Right ventricle myocardium inferior (tissue), 1 donor: ENCODE data around the gene CUBN. TPM values are rescaled to one million over a fixed set of nuclear protein-coding genes. Genes with fewer than 3 reads are reported as not detected.
"Not testable (repeated sequence)": the region's sequence is repeated elsewhere in the genome, so short reads cannot be mapped to it uniquely, and the experiment has no call there.

Experiments
- ATAC-seq: fragments of 200-7000 bp; cut with Tn5 transposase; one replicate; pipeline ENCODE4 v1.9.1; 2020; ENCODE audit warnings: mild to moderate bottlenecking, moderate library complexity
- DNase-seq: peaks from one replicate; pipeline ENCODE4 v3.0.0; 2021; ENCODE audit errors: missing footprints
- intact Hi-C: fragments of 100-400 bp; cut with DNase I; formaldehyde crosslinking; loops from one replicate; pipeline ENCODE4 v1.11.0; 2022
- total RNA-seq: library from RNA; stranded (reverse); fragmentation: NEBNext Ultra II Directional; extraction: Animal tissue kit (Norgen Biotek cat#: 25700); gene quantifications from one replicate; pipeline ENCODE4 v1.2.1, GENCODE V29; 2021
- donor health status: DM: no; HTN: yes; CAD: no; lungs with severe emphysema.

The CUBN gene
- total RNA-seq, 1 donor from 2014 or later = 0.92 TPM

DNA sequence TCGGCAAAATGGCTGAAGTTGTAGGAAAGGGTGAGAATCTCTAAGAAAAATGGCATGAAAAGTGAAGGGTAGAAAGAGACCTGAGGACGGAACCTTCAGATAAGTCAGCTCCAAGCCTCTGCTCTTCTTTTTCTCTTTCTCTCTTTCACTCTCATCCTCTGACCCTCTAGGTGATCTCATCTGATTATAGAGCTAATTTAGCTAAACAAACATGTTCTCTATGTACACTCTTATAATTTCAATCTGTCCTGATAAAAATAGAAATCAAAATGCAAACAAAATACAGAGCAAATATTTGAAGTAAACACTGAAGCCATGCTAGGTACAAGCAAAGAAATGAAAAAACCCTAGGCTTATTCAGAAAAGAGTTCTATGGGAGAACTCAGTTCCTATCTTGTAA lies 14.4 kb upstream of the CUBN start:
- no peak for DNase-seq
- no peak for ATAC-seq
- intact Hi-C loops = no loop called here

DNA sequence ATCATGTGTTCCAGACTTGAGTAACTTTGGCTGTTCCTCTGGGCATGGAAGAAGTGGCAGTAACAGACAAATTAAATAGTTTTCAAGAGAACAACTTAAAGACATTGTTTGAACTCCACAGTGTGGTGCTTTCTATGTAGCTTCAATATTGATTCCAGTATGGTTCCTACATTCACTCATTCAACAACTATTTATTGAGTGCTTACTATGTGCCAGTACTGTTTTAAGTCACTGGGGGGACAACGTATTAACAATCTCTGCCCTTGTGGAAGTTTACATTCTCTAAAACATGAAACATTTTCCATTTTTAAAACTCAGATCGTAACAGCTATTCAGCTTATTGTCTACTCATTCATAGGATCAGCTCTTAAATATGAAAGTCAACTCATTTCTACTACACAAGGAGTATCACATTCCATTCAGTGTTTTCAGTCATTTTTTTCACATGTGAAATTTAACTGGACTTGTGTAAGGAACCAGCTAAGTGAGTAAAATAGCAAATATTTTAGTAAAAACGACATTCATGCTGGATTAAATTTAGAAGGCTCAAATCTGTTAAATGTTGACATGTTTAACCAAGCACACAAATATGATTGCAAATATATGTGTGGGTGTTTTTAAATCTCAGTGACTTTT lies 13.6 kb upstream of the CUBN start:
- DNase-seq = no peak
- intact Hi-C loops = no loop called here
- ATAC-seq = no peak

DNA sequence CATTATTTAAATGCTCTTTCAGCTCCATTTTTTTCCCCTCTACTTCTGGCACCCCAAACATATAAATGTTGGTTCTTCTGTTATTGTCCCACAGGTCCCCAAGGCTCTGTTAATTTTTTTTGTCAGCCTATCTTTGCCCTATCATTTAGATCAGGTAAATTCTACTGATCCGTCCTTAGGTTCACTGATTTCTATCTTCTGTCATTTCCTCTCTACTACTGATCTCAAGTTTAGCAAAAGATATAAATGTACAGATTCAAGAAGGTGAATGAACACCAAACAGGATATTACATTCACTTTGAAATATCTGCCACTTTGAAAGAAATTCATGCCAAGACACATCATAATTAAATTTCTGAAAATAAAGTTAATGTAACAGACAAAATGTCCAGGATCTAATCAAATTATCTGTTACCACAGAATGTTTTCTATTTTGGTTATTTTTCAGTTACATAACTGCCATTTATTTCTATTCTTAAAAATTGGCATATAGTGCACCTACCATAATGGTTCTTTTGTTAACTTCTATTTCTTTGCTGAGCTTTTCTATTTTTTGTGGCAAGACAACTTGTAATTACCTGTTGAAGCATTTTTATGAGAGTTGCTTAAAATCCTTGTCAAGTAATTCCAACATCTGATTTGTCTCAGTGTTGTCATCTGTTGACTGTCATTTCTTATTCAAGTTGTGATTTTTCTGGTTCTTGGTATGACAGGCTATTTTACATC lies 12.1 kb upstream of the CUBN start:
- intact Hi-C loops = no loop called here
- ATAC-seq = no peak
- DNase-seq = no peak

DNA sequence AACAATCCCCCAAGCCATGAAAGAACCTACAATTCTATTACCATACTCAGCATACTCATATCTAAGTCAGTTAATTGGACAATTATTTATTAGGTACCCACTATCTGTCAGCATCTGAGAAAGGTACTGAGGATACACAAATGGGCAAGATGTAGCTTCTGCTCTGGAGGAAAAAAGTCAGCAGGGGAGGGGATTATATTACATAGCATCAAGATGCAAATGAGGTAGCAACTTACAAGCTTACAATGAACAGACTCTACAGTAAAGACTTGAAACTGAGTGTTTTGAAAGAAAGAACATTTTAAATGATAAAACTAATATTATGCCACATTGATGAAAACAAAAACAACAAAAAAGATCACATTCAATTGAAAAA lies 10.8 kb upstream of the CUBN start:
- no peak for DNase-seq
- intact Hi-C loops = no loop called here
- no peak for ATAC-seq

DNA sequence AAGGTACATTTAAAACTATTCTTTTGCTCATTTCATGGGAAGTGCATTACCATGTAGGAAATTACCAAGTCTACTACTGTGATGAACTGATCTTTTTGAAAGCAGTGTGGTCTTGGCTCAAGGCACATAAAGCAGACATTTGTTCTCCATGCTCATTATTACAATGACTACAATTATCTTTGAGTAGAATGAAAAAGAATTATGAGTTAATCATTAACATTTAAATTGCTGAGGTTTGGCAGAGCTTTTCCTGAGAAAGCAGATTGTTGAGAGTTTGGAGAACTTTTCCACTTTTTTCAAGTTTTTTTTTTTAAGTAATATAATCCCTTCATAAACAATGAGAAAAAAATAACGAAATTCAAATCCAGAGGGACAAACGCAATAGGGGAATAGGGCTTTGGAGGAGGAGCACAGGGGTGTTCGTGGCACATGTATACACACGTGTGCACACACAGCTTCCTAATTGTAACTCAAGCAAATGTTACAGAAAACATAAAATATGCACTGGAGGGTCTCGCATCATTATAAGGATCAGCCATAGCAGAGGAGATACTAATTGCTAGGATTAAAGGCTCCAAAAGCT lies 8.9 kb upstream of the CUBN start:
- intact Hi-C loops = no loop called here
- ATAC-seq (no peak), DNase-seq (no peak)

DNA sequence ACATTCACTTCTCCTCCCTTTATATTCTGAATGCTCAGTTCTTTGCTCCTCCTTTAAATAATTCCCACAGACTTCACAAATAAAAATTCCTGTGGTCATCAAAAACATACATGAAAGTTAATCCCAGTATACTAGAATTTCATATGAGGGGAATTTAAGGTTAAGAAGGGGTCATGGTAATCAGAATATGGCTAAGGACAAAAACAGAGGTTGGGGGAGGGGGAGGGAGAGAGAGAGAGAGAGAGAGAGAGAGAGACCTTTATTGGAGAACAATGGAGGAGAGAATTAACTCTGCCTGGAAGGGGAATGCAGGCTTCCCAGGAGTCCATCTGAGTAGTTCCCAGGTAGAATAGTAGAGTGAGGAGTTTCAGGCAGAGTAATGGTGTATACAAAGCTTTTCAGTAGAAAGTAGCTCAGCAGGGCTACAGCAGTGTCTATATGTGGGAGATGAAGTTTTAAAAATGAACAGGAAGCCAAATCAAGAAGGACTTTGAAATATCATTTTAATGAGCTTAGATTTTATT lies 5.2 kb upstream of the CUBN start:
- DNase-seq = no peak
- intact Hi-C loops = no loop called here
- ATAC-seq = no peak

DNA sequence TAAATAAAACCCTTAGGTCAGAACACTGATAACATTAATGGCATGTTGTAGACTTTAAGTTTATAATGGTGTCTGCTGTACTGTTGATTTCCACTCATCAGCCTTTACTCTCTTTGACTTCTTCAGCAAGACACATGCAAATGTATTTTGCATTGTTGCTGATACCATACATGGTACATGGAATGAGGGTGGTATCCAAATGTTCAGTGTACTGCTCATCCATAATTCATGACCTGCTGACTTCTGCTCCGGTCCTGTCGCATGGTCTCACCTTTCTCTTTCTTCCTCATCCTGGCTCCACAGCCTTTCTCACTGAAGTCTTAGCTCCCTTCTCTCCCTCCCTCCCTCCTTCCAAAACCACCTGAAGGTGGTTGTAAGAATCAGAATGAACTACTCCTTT lies 4.7 kb upstream of the CUBN start:
- DNase-seq (no peak), ATAC-seq (no peak)
- intact Hi-C loops = no loop called here

DNA sequence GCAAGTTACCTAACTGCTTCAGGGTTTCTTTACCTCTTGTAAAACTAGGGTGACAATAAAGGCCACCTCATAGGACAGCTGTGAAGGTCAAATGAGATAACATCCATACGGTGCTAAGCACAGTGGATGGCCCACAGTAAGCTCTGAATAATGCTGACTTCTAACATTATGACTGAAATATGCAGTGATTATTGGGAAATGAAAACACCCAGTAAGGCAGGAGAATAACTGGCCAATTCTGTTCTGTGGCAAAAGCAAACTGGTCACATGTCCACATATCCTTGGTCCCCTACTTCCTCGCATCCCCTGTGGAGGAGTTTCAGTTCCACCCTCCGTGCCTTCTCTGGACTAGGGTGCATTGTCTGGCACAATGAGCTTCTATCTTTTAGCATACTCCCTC lies 1.4 kb downstream of the CUBN start:
- no peak for DNase-seq
- intact Hi-C loops = no loop called here
- peak; percentile 31 for ATAC-seq

DNA sequence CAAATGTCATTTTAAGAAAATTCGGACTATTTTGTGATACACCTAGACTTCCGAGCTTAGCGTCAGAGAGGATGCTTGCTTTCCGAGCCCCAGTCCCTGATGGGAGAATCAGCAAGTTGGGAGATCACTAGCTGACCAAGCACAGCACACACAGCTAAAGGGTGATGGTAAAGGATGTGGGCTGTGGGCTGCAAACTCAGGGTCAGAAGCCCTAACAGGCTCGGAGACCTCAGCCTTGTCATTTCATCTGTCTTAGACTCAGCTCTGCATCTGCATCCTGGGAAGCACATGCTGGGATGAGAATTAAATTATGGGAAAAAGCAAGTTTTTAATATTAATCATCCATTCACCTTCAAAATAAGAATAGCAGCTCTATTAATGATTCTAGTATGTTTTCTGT lies 3.3 kb downstream of the CUBN start:
- no peak for DNase-seq
- intact Hi-C loops = no loop called here
- no peak for ATAC-seq

DNA sequence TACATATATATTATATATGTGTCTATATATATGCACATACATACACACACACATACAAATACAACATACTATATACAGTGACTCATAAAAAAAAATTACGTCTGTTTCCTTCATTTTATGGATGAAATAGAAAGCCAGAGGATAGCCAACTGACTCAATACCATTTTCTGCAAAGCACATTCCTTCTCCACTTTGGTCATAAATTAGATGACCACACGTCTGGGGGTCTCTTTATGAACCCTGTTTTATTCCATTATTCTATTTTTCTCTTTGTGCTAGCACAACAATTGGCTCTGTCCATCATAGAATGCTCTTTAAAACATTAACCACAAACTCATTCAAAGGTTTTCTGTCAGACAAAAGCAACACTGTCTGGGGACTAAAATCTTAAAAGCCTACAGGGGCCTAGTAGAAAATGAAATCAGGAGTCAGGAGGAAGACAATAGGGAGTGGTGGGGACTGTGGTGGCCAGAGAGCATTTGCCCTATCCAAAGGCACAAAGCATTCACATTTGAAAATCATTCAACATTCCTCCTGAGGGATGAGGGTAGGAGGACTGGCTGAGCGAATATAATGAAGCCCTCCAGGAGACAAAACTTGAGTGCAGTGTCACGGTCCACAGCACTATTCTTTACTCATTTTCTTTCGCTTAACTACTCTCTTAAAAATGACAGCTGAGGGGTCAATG lies 4.3 kb downstream of the CUBN start:
- intact Hi-C loops = no loop called here
- DNase-seq (no peak), ATAC-seq (no peak)

DNA sequence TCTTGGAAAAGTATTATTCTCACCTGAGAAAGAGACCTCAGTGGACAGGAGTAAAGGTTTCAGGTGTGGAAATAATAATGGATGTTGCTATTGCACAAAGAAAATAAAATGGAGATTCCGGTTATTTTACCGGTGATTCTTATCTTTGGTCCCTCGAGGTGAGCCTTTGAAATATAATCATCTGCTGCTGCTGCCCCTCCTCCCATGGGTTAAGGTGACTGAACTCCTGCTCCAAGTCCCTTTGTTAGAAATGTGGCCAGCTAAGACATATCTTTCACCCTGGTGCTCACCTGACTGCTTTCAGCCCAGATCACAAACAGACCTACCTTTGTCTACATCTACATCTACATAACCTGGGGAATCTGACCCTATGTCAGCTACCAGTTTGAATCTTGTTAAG lies 5.7 kb downstream of the CUBN start:
- DNase-seq (no peak), ATAC-seq (no peak)
- intact Hi-C loops = no loop called here

DNA sequence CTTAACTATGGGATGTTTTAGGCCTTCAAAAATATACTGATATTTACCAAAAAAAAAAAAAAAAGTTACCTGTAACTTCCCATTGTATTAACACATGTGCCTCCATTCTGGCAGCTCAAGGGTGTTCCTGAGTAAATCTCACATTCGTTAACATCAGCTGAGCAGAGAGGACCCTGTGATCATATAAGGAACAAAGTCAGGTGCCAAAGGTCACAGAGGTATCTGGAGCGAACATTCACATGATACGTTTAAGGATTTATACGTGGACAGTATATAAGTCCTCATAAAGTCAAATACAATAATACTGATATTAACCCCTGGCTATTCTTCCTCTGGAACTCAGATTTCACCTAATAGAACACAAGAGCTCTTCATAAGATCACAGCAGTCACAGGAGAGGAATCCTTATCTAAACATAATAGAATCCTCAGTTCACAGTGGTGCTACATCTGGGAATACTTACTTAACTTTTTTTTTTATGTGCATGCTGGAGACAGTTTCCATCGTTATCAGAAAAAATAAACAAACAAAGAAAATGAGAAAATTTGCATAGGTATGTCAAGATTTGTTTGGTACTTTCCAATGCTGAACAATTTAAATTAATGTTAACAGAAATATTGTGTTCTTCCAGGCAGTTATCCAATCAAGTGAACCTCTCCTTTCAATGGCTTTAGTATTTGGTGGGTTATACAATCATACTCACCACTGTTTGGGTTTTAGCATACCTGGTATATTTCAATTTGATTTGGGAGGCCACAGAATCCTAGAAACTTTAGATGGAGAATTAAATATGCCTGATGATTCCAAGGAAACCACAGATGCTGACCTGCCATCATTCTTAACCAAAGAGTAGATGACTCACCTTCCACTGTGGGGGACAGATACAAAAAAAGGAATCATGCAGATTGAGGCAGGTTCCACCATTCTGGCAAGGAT lies 6.6 kb downstream of the CUBN start:
- intact Hi-C loops = no loop called here
- DNase-seq (no peak), ATAC-seq (no peak)

DNA sequence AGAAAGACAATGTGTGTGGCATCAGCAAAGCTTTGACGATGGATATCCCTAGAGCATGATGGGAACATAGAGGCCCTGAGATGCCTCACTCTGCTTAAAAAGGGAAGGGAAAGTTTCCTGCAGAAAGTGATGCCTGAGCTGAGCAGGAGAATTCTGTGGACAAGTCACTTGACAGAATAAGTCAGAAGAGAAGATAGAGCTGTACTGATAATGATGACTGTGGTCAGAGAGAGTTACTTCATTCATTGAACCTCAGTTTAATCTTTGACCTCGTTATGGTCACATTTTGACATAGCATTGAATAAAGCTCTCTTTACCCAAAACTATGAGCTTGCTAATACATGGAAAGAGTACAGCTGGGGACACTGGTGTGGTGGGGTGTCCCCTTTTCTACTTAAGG lies 7.6 kb downstream of the CUBN start:
- intact Hi-C loops = no loop called here
- DNase-seq (no peak), ATAC-seq (no peak)

DNA sequence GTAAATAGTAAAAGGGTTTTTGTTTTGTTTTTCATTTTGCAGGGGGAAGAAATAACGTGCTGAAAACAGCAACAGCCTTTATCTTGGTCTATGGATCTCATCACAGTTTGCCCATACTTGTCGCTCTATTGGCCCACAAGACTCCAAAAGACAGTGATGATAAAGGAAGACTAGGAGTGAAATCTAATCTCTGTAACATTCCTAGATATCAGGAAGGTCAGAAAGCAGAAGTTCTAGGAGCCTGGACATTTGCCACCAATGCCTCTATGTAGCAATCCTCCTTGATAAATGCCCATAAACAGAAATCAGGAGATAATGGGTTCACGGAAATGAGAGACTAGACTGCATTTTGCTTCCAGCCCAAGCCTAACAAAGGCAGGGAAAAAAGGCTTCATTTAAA lies 8.9 kb downstream of the CUBN start:
- DNase-seq (no peak), ATAC-seq (no peak)
- intact Hi-C loops = no loop called here

DNA sequence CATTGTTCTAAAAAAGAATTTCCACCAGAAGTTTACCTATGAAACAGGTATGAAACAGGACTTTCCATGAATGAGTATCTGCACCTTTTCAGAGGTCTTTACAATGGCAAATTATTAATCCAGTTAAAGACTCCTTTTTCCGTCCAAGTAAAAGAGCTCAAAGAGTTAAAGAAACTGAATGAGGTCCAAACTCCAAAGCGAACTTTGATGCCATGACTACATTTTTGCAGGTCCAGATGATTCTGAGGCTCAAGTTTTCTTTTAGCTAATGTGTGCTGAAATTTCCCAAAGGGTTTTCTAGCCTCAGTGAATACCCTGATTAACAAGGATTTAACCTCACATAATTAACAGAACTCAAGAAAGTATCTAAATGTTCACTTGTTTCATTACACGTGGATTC lies 9.8 kb downstream of the CUBN start:
- ATAC-seq (no peak), DNase-seq (no peak)
- intact Hi-C loops = no loop called here

DNA sequence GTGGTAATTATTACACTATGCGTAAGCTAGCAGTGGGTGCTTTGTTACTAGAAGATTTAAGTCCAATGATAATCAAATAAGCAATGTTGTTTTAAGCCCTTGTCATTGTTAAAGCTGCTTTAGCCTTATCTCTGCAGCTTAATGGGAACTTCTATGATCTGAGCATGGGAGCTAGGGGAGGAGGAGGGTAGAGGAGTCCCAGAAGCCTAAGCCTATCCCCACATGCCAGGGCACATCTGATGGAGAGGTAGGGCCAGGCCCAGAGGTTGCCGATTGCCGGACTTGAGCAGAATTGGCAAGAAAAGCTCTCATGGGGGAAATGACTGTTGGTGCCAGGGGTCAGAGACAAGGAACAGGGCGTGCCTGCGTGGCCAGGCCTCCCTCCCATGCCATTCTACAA lies 13.4 kb downstream of the CUBN start:
- intact Hi-C loops = no loop called here
- DNase-seq (no peak), ATAC-seq (no peak)

DNA sequence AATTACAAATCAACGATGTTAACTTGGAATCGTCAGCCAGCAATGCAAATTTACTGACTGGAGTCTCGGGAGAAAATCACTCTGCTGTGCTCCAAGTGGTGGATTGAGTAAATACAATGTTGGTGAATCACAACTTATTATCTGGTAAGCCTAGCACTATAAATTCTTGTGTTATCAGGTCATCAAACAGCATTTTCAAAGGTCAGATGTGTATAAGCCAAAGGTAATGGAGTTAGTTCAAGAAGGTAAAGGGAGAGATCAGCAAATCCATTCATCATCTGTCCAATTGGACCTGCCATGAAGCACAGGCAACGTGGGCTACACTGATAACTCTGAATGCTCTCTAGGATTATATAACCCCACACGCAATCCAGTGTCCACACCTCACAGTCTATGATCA lies 13.9 kb downstream of the CUBN start:
- intact Hi-C loops = no loop called here
- DNase-seq = no peak
- ATAC-seq = no peak

DNA sequence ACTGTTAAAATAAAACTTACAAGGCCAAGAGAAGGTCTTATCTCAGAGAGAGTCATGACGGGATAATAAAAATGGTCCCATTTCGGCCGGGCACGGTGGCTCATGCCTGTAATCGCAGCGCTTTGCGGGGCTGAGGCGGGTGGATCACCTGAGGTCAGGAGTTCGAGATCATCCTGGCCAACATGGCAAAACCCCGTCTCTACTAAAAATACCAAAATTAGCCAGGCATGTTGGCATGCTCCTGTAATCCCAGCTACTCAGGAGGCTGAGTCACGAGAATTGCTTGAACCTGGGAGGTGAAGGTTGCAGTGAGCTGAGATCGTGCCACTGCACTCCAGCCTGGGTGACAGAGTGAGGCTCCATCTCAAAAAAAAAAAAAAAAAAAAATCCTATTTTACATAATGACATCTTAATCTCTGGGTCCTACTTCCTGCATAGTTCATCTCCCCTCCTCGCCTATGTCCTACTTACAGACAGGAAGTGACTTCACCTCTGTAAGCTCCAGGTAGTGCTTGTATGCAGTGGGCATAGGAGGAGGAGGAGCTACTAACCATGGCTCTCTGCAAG lies 14.7 kb downstream of the CUBN start:
- DNase-seq, intact Hi-C loops, ATAC-seq: not testable (repeated sequence)
